HG03060 (cell line): ENCODE measurements around the gene DPY19L1.
"Not testable (repeated sequence)": the region's sequence is repeated elsewhere in the genome, so short reads cannot be mapped to it uniquely, and the experiment has no call there.

ENCODE experiments used
- ATAC-seq: cut with Tn5 transposase; IDR thresholded peaks from one replicate; pipeline ENCODE4 v1.9.1; 2021; ENCODE audit warnings: low read depth, moderate number of reproducible peaks; ENCODE audit not compliant: unreplicated experiment

Gene DPY19L1

DNA sequence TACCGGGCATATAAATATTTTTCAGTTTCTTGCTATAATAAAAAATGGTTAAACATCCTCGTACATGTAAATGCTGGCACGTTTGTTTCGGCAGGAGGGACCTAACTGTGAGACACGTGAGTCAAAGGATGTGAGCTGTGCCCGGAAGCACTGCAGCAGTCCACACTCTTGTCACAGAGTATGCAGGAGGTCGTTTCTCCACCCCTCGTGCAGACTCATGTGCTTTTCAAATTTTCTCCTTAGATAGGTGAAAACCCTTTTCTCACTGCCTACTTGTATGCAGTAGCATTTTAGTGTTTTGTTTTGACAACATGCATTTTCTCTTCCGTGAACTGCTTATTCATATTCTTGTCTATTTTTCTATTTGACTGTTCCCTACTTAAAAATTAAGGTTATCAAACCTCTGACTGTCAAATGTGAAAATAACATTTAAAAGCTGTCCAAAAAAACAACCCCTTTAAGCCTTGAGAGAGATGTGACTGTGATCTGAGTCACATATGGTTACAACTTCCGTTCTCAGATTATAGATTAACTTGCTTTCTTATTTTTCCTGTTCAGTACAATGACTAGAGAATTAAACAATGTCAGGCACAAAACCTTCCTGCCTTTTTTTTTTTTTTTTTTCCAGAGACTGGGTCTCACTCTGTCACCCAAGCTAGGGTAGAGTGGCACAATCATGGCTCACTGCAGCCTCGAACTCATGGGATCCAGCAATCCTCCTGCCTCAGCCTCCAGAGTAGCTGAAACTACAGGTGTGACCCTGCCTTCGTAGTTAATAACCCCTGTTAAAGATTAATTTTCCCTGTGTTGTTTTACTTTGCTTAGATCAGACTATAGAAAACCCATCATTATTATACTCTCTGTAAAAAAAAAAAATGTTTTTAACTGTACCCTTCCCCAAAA is 45.1 kb downstream of the DPY19L1 start:
- peak; percentile 61 for ATAC-seq

DNA sequence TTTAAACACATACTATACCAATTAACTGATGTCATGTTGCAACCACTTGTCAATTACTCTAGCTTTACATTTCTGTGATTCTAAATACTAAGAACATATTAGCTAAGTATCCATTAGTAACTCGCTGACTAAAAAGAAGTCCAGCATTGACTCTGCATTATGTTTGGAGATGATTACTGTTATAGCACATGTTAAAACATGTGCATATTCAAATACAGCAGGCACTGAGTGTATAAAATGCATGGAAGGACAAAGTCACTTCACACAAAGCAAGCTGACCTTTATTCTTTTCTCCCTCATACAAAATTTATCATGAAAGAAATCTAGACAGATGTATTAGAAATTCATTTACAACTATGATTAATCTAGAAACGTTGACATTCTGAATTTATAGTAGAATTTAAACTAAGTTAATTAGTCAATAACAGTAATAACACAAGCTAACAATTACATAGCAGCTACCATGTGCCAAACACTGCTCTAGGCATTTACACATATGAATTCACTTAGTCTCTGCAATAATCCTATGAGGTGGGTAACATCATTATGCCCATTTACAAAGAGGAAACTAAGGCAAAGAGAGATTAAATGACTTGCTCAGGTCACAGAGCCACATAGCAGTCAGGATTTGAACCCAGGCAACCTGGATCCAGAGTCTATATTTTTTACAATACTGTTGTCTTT is 48.7 kb downstream of the DPY19L1 start:
- not testable (repeated sequence) for ATAC-seq

DNA sequence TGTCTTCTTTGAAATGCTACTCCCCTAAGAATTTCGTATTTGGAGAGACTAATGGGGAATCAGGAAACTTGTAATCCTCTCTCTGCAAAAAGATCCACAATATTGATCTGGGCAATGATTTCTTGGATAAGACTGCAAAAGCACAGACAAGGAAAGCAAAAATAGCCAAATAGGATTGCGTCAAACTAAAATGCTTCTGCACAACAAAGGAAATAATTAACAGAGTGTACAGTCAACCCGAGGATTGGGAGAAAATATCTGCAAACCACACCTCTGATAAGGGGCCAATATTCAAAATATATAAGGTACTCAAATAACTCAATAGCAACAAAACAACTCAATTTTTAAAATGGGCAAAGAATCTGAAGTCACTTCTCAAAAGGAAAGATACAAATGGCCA is 52.1 kb downstream of the DPY19L1 start:
- not testable (repeated sequence) for ATAC-seq

DNA sequence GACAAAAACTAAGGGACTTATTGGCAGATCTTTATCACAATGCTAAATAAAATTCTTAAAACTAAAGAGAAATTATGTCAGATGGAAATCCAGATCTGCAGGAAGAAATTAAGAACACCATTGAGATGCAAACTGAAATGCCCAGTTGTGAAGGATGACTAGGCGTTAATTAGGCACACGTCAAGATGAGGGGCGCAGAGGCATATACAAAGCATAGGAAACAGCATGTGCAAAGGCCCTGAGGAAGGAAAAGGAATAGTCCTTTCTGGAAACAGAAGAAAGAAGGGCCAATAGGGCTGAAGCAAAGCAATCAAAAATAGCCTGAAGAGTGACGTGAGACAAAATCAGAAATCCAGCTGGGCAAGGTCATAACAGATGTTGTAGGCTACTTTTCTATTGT is 53.1 kb downstream of the DPY19L1 start:
- not testable (repeated sequence) for ATAC-seq

DNA sequence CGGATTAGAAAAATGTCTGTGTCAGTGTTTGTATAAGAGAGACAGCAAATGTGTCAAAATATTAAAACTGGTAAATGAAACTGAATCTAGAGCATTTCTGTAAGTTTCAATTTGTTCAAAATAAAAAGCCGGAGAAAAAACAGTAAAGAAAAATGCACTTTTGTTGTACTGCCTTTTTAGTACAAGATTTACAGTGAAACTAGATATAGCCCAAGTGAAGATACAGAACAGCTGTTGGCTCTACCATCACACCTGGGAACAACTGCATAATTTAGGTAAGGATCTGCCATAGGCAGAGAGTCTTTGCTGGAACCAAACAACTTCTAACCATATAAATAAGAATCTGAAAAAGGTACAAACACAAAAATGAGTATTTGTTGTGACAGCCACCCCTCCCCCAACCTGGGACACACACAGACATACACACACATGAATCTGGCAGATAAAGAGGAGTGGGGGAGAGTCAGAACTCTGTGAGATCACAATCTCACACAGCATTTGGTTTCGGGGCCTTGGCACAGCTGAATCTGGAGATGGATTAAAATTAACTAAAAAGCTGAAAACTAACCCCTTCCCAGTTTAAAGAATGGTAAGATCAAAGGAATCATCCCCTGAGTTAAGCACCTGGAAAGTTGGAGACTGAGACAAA is 54.8 kb downstream of the DPY19L1 start:
- ATAC-seq, result no peak

DNA sequence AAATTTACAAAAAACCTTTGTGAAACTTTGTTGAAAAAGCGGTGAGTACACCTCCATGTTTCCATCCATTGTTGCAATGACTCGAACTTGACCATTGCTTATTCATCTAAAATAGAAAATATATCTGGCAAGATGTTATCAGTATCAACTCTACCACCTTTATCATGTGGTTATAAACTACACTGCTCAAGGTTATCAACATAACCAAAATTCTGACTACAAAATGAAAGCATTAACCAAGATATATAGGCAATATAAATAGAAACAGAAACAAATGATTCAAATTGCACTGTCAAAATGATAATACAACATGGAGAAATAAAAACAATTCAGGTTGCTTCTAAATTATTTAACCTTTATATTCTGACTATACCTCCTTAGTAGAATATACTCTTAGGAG is 58.2 kb downstream of the DPY19L1 start:
- ATAC-seq, result not testable (repeated sequence)

DNA sequence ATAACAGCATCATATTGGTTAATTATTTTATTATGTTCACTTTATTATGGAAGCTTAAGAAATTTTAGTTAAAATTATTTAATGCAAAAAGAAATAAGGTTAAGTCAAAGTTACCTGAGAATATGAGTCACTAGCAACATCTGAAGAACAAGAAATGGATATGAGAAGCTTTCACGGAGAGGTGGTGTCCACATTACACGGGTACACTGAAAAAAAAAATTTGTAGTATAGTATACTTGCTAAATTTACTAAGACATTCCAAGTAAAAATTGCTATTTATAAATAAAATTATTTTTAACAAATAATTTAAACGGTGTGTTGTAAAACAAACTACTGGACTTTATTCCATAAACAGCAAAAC is 63.9 kb downstream of the DPY19L1 start:
- ATAC-seq, result no peak

DNA sequence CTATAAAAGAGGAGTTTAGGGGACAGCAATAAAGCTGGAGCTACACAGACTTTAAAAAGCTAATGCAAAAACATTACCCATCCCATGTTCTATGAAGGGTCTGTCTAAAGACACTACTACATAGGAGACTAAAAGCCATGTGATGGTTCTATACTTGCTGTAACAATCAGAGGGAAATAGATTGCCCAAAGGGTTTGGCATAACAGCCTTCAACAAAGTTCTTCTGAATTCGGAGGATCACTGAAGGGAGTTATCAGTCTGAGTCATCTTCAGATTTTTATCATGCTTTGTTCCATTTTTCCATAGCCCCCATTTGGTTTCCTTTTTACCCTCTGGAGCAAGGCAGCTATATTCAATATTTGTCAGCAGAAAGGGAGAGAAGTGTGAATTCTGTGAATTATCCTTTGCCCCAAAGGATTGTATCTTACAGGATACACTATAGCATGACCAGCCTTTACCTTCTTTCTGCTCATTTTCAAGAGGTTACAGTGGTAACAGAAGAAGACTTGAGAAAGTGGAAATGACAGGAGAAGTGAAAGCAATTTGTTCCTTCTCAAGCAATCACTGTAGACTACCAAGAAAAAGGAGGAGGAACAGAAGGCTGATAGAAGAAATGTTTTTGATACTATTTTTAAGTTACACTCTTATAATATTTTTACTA is 64.4 kb downstream of the DPY19L1 start:
- not testable (repeated sequence) for ATAC-seq

DNA sequence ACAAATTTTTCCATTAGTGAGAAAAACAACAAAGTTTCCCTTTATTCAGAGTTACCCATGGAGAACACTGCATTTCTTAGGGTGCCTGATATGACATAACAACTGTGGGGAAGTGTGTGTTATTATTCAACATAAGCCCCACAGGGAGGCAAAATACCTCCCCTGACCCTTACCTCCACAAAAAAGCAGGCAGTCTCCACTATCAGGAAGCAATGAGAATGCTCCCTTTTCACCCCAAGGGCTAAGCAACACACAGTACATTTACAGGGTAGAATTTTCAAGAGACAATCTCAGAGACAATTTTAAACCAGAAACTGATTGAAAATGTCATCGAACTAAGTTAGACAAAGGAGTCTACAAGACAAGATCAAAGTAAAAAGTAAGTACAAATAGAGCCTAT is 69.5 kb downstream of the DPY19L1 start:
- ATAC-seq, result not testable (repeated sequence)

DNA sequence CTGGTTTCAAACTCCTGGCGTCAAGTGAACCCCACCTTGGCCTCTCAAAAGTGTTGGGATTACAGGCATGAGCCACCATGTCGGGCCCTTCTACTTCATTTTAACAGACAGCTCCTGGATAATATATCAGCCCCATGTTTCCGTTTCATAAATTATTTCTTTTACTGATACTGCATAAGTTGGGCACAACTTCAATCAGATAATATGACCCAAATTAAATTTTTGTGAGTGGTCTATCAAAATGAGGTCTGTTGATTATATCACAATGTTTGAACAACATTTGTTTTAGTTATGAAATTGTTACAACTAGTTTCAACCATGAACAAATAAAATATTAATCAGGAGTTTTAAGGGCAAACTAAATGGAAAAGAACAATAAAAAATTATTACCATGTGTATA is 70.8 kb downstream of the DPY19L1 start:
- ATAC-seq, result not testable (repeated sequence)

DNA sequence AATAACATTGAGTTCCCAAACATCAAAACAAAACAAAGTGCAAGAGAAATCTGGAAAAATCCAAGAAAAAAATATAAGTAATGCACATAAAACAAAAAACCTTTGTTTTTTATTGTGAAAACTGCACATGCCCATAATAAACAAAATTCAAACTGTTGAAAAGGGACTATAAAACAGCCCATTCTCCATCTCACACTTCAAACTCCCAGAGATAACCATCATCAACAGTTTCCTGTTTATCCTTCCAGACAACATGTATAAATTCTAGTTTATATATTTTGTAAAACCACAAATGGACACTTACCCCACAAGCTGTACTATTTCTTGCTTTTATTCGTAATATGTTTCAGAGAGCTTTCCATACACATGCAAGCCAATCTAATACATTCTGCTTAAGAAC is 79.3 kb downstream of the DPY19L1 start:
- no peak for ATAC-seq

DNA sequence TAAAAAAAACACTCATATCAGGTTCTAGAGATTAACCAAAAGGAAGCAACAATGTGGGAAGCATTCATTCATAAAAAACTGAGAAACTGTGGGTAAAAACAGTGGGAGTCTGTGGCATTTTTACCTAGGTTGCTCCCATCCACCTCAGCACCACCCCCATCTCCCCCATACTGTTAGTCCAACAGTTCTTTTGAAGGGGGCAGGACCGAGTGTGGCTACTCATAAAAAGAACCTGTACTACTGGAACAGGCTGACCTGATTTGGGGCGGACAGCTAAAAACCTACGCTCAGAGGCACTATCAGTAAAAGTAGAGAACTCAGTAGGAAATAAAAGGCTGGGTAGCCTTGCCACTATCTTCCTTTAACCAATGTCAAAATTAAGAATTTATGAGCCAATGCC is 84.5 kb downstream of the DPY19L1 start:
- no peak for ATAC-seq

DNA sequence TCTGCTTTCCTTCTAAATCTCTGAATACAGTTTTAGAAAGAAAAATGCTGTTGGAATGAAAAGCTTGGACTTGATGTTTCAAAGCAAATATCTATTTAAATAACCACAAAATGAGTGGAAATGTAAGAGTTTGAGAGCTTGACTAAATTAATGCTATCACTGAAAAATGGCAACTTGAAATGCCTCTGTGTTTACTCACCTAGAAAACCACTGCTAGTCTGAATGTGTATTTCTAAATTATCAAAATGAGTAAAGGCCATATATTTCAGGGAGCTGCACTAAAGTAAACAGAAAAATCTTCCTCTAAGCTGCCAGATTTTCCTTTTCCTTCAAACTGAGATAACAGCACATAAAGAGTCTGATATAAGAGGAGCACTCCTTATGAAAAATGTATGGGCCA is 87.9 kb downstream of the DPY19L1 start:
- ATAC-seq, result no peak

DNA sequence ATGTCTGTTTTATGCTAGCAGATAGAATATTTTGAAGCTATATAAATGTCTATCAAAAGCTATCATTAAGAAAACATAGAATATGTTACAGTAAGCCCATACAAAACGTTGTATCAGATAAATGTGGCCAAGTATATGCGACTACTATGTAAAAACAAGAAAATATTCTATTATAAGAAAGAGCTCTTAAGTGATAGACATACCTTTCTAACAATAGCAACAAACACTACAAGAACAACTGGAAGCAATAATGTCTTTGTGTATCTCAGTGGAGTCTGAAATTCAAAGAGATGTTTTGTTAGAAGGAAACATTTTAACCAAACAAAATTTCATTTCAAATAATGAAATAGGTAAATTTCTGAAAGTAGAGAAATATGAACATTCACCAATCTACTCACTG is 89.9 kb downstream of the DPY19L1 start:
- ATAC-seq, result not testable (repeated sequence)

DNA sequence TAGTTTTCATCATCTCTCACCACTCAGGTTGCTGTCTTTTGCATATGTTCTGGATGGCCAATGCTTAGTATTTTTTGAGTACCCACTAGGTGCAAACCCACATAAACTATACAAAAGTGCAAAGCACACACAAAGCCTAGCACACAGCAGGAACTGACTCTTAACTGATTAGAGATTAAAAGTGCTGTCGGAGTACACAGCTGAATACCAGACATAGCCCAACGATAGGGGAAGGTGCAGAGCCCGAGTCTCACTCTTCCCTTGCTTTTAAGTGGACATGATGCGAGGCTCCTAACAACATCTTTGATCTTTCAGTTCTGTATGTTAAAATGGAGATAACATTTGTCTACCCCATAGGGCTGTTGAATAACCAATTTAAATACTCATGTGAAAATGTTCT is 90.8 kb downstream of the DPY19L1 start:
- ATAC-seq, result no peak

DNA sequence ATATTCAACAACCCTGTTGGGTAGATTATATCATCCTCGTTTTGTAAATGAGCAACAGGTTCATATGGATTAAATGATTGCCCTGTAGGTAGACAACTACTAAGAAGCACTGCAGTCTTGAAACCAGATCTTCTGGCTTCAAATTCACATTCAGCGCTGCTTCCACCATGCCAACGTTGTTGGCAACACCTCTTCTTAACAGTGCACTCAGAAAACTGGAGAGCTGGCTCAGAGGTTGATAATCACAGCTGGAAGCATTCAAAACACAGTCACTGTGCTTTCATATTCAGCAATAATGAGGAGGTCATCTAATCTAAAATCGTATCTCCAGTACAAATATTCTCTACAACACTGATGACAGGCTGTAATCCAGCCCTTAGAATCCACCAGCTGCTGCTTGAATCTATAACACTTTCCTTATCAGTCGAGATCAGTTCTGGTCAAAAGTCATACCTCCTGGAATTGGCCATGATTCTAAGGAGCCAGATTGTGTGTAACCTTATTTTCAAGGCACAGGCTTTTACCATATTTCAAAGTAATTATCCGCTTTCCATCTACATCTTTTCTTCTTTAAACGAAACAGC is 91.3 kb downstream of the DPY19L1 start:
- not testable (repeated sequence) for ATAC-seq

DNA sequence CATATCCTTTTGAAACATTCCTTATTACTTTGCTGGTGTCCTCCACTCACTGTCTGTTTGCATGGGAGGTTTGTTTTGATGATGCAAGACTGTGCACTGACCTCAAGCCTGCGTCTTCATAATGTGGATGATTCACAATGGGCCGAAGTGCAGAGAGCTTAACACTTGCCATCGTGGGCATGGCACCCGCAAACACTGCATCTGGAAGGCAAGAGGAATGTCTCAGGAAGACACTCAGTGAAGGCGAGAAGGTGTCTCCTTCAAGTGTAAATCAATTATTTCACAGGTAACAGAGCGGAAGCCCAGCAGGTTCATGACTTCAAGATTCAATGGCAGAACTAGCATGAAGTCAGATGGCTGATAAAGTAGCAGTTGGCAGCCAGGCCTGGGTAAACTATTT is 98.1 kb downstream of the DPY19L1 start:
- ATAC-seq, result no peak

DNA sequence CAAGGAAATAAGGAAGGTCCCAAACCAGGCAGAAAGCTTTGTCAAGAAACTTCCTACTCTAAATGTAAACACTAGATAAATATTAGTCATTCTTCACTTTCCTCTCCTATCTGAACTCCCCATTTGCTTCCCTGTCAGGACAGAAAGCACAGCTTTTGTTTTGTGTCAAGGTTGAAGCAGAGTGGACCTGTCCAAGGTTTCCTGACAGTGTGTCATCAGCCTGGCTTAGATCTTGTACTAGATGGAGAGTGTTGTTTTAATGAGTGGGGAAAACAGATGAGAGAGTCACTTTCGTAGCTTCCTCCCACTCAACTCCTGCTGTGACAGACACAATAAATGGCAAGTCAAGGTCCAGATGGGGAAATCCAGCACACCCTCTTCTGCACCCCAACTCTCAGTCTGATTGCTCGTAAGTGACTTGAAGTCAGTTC is 101.5 kb downstream of the DPY19L1 start:
- ATAC-seq, result not testable (repeated sequence)

DNA sequence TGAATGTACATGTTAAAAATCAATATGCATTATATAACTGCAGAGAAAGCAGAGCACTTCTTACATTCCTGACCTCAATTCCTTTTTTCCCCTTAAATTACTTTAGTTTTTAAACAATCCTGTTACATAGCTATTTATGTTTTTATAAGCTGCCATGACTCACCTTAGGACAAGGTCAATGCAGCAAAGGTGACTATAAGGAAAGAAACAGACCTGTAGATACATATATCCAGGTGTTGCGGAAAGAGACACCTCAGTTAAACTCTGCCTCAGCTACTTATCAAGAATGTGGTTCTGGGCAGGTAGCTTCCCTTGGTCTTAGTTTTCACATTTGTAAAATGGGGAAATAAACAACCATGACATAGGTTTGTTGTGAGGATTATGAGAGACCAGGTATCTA is 105.5 kb downstream of the DPY19L1 start:
- no peak for ATAC-seq

DNA sequence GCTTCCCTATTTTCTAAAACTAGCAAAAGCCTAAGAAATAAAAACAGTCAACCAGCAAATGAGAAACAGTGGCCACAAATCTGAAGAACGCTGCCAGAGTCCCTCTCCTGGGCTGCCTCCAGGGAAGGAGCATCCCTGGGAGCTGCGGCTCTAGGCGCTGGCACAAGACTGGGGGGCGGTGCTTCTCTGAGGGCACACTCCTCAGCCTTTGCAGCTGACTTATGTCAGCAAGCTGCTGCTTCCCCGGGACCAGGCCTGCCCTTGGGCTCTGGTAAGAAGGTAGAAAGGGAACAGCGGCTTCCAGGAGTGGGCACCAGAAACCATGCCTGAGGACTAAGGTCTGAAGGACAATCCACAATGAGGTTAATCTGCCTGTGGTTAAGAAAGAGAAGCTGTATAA is 107.5 kb downstream of the DPY19L1 start:
- ATAC-seq, result not testable (repeated sequence)
